Measurements from ENCODE around the gene EFHC1.

DNA sequence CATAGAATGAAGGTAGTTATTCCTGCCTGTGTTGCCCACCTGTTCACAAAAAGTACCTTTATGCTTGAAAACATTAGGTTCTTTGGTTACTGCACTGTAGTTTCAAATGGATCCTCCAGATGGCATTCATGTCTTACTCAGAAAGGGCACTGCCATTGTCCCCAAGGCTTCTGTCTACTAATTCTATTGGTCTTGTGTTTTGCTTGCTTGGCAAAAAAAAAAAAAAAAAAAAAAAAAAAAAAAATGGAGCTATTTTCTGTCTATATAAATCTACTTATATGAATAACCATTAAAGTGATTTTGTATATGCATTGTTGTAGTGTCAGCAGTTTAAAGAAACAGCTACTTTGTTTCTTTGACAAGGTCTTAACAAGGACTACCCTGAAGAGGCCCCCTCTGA, 12.7 kb upstream of the EFHC1 start:
- TF ChIP-seq, protein P1, sequence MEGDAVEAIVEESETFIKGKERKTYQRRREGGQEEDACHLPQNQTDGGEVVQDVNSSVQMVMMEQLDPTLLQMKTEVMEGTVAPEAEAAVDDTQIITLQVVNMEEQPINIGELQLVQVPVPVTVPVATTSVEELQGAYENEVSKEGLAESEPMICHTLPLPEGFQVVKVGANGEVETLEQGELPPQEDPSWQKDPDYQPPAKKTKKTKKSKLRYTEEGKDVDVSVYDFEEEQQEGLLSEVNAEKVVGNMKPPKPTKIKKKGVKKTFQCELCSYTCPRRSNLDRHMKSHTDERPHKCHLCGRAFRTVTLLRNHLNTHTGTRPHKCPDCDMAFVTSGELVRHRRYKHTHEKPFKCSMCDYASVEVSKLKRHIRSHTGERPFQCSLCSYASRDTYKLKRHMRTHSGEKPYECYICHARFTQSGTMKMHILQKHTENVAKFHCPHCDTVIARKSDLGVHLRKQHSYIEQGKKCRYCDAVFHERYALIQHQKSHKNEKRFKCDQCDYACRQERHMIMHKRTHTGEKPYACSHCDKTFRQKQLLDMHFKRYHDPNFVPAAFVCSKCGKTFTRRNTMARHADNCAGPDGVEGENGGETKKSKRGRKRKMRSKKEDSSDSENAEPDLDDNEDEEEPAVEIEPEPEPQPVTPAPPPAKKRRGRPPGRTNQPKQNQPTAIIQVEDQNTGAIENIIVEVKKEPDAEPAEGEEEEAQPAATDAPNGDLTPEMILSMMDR (IDR thresholded peaks at IDR 0.05; ENCODE audit: insufficient read depth, low read length, poor library complexity, severe bottlenecking), result peak; percentile 71
- TF ChIP-seq EZH2phosphoT487 (conservative IDR thresholded peaks at IDR 0.05; ENCODE audit: low read length), result no peak
